HG03354 (cell line): ENCODE results near the gene IFRD1.
A peak's percentile ranks its signal among the peaks of the same experiment; 100 is the strongest.

ENCODE experiments used
- ATAC-seq: cut with Tn5 transposase; IDR thresholded peaks from one replicate; pipeline ENCODE4 v1.9.1; 2021; ENCODE audit warnings: mild to moderate bottlenecking; ENCODE audit not compliant: unreplicated experiment, poor library complexity, severe bottlenecking

IFRD1 gene, protein sequence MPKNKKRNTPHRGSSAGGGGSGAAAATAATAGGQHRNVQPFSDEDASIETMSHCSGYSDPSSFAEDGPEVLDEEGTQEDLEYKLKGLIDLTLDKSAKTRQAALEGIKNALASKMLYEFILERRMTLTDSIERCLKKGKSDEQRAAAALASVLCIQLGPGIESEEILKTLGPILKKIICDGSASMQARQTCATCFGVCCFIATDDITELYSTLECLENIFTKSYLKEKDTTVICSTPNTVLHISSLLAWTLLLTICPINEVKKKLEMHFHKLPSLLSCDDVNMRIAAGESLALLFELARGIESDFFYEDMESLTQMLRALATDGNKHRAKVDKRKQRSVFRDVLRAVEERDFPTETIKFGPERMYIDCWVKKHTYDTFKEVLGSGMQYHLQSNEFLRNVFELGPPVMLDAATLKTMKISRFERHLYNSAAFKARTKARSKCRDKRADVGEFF

DNA sequence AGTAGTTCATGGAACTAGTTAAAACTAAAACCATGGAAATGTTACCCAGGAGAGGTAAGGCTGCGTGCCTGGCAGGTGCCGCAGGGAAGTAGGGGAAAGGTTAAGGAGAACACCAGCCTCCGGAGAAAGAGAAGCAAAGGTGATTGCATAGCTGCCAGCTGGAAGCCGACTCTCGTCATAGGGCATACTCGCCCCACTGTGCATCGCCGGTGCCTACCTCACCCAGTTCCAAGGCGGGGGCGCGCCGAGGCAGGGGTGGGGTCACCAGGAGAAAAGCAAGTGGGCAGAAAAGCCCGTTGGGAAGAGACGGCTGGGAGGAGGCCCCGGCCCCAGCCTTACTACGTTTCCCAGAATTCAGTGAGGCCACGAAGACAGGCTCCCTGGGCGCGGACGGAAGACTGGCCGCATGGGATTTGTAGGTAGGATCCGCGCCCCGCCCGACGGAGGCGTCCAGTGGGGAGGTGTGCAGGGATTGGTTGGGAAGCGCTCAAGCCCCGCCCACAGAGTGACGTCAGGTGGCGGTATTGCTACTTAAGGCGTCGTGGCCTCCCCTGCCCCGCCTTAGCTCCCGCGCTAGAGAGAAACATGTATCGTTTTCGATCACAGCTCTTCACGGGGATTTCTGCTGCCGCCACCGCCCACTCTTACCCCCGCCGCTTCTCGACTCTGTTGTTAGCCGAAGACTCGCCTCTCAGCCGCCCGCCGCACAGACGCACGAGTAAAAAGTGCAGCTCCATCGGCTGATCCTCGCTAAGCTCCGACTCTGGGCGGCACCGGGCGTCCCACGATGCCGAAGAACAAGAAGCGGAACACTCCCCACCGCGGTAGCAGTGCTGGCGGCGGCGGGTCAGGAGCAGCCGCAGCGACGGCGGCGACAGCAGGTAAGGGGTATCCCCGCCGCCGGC, at the start of gene IFRD1:
Gene IFRD1 (plus strand): TSS at position 559 of the 905 bp plus-strand sequence. CDS start 229 bp downstream, at position 788.
- ATAC-seq: peak; percentile 74

DNA sequence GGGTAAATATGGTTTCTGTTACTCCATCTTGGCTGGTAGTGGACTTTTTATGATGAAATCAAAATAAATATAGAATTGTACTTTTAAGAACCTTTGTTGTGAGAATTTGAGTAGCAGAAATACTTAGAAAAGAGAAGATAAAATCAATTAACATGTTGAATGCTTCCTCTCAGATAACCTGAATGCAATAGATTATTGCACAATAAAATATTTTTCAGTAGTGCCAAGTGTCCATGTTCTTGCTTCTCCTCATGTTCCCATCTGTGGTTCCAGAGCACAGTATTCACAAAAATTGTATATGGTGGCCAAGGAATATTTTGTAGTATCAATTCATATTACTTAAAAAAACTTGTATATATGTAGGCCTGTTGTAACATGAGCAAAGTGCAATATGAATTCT, 45.9 kb upstream of the IFRD1 start:
- no peak for ATAC-seq

DNA sequence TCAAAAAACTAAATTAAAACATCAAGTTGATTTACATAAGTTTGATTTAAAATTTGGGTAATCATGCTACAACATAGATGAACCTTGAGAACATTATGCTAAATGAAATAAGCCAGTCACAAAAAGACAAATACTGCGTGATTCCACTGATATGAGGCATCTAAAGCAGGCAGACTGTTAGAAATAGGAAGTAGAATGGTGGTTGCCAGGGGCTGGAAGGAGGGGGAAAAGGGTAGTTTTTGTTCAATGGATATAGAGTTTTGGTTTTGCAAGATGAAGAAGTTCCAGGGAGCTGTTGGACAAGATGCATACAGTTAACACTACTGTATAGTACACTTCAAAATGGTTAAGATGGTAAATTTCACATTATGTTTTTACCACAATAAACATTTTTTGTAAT, 45.0 kb upstream of the IFRD1 start:
- ATAC-seq: no peak

DNA sequence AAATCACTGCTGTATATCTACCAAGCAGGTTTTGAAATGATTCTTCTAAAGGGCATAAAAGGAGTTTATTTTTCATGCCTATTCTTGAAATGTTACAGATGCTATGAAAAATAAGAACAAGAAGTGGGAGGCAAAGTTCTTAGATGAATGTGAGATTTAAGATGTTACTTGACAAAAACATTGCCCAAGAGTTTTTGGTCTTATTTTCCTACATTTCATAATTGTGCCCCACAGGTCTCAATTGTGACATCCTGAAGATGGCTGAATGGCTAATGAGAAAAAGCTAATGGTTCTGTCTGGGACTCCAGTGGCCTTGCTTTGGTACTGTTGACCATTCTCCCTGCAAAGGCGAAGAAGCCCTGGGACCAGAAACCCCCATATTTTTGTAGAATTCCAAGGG, 43.0 kb upstream of the IFRD1 start:
- ATAC-seq: no peak

DNA sequence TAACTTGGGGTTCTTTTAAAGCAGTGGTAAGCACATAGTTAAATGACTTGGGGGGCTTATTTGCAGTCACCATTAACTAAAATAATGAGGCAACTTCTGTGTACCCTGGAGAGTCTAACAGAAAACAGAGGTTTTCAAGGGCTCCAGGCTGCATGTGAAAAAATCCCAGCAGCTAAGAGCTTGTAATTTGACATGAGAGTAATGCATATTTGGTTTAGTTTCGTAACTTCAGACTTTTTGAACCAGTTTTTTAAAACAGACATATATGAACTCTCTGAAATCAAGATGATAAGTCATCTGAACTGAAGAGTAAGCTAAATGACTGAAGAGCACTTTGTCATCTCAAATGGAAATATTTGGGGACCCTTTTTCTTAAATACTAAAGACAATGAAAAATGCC, 40.2 kb upstream of the IFRD1 start:
- no peak for ATAC-seq

DNA sequence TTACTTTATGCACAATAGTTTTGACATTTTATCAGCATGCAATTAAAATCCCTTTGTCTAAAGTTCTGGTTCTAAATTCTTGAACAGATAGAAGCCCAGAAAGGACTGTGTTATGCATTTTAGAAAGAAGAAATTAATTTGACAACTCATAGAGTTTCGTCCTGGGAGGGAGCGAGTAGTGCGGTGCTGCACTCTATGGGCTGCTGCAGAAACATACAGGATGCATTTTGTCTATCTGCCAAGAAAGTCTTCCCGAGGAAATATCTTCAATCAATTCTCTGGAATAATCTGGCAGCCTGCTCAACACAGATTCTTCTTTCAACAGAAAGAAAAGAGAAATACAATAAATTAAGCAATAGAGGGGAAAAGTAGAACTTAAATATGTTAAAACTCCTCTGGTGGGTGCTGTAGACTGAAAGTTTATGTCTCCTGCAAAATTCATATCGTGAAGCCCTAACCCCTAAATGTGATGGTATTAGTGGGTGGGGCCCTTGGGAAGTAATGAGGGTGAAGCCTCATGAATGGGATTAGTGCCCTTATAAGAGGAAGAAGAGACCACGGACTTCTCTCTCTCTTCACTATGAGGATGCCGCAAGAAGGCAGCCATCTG, 39.0 kb upstream of the IFRD1 start:
- ATAC-seq: no peak

DNA sequence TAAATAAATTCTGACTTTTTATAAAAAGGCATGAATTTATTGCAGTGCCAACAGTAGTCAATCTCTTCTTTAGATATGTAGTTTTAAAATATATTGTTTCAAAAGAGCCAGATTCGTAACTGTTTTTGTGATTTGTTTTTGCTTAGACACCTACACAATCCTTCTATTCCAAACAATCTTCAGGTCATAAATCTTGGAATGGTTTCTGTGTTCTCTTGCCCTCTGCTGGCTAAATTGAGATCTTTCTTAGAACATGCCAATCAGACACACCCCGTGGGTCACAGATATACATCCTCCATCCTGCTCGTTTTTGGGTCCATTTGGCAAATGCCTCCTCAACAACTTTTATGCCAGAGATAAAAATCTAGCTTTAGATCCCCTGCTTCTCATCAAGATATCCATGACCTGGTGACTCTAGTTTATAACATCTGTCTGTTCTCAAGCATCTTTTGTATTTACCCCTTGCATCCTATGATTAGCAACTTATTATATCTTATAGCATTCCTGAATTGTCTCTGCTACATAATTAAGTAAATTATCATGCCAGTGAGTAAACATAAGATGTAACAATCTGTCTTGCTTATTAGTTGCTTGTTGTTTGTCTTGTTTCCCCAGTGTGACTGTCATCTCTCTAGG, 35.3 kb upstream of the IFRD1 start:
- no peak for ATAC-seq

DNA sequence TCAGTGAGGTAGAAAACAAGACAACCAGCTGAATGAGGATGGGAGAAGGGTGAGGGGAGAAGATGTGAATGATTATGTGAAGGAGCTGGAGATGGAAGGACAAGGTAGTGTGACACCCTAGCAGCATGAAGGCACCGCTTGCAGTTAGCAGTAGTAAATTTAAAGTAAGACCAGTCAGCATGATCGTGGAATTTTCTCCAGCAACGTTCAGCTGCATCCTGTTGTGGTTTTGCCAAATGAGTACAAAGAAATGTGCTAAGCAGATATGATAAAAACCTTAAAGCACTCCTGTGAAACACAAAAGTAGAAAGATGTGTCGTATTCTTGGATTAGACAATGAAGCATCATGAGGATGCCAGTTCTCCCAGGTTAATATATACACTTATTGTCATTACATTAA, 34.1 kb upstream of the IFRD1 start:
- no peak for ATAC-seq

DNA sequence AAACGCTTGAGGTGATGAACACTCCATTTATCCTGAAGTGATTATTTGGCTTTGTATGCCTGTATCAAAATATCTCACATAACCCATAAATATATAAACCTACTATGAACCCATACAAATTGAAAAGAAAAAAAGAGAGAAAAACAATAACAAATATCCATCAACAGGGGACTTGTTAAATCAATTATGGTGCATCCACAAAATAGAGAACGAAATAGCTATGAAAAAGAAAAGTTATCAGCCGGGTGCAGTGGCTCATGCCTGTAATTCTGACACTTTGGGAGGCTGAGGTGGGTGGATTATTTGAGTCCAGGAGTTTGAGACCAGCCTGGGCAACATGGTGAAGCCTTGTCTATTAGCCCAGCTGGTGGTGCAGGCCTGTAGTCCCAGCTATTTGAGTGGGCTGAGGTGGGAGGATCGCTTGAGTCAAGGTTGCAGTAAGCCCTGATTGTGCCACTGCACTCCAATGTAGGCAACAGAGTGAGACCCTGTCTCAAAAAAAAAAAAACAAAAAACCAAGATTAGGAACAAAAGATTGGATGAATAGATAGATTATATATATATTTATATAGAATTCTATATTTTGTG, 30.6 kb upstream of the IFRD1 start:
- no peak for ATAC-seq

DNA sequence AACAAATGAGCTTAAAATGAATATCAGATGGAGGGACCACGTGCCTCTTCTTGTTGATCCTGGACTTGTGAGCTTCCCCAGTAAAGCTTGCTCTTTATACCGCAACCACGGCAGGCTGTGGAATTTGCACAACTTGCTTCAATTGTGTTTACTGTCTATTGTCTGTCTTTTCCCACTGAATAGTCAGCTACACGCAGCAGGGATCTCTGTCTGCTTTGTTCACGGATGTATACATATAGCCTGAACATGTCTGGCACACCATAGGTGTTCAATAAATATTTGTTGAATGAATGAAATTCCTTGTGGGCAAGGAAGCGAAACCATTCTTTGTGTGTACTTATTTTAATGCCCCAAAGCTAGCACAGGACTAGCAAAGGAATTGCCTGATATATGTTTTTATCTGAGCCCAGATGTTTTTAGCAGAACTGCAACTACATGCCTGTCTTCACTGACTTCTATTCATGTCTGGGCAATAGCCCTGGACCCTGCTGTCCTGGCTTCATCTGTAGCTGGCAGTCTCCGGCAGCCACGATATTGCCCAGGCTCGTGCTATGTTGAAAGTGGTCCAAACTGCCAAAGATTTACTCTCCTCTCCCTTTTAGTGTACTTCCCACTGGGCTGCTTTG, 29.9 kb upstream of the IFRD1 start:
- ATAC-seq: no peak

DNA sequence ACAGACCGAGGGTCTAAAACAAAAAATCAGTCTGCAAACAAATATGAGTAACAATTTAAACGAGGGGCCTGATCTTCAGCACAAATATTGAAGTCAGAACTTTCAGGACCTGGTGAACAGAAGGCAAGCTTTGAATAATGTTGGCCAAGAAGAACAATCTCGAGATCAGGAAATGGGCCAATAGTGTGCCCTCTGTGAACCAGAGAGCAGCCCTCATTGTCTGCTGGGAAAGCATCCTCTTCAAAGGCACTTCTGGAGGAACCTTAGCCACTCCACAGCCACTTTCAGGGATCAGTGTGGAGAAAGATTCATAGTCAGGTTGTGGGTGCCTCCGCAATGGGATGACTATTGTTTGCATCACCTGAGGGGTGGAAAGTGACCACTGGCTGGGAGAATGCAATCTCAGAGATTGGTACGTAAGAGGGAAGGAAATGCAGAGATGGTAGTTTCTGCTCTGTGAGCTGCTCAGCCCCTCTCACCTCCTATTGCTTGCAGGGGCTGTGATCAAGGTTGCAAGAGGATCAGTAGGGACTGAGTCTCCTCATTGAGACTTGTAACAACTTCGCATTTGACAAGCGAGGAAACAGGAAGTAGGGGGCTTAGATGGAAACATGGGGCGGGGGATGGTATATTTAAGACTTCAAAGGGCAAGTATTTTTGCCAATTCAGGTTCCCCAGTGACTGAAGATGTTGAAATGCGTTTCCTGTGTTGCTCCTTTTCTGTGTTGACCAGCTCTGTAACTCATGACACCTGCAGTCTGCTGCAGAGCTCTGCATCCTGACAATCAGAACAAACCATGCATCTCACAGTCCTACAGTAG, 28.4 kb upstream of the IFRD1 start:
- ATAC-seq: peak; percentile 70

DNA sequence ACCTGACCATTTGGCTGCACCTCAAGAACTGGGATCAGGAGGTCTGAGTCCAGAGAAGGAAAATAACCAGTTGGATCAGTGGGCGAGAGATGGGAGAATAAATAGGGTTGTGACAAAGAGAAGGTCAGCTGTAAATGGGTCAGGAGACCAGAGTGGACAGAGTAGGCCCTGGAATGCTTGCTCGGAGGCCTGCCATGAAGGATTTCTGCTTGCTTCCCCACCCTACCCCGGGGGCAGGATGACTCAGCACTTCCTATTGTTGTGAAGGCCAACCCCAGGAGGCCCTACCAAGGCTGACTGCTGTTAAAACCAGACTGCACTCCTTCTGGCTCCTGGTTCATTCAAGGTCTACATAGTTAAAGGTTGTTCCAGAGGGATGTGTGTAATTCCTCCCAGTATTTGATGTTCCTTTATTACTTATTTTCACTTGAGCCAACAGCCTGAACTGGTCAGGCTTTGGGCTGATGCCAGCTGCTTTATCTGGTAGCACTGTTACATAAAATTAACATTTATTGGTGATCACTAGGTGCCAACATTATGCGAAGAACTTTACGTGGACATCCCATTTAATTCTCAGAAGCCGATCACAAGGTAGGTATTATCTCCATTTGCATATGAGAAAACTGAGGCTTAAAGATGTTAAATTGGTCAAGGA, 27.3 kb upstream of the IFRD1 start:
- ATAC-seq: no peak

DNA sequence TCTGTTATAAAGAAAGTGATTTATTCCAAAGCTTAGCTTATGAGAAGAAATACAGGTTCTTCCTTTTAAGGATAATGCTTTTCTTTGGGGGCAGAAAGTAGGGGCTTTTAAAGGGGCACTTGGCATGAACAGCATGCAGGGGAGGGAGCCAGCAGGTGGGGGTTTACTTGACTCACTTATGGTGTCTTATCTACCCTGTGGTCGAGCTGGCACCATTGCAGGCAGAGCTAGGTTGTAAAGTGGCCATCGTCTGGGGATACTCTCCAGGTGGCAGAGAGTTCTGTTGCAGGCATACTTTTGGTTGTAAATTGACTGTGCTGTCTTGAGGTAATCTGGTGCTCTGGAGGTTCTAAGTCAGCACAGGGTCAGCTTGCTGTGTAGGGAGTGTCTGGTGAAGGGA, 26.3 kb upstream of the IFRD1 start:
- no peak for ATAC-seq

DNA sequence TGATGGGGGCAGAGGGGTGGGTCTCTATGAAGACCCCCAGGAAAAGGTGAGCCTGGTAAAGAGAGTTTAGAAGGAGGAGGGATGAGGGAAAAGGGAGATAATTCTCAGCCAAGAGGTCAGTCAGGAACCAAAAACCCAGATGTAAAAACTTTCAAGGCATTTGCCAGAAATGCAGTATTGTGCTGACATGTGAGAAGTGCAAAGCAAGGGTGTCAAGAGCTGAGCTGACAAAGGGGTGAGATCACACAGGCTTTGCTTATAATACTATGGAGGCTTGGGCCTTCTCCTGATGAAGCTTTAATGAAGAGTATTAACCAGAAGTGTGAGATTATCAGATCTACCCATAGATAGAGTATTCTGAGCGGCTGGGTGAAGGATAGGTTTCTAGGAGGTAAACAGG, 22.3 kb upstream of the IFRD1 start:
- ATAC-seq: no peak

DNA sequence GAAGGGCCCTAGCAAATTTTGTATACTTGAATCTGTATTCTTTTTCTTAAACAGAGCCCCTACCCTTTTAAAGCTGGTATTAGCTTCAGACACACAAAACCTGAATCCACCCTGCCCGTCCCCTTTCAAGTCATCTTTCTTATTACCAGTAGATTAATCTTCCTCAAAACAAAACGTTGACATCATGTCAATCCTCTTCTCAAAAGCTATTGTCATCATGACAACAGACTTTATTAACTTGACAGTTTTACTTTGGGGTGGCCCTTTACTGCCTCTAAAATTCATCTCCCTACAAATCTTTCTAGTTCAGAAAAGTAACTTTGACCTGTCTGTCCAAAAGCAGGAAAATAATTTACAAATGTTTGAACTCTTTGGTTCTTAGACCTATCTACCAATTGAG, 21.5 kb upstream of the IFRD1 start:
- no peak for ATAC-seq

DNA sequence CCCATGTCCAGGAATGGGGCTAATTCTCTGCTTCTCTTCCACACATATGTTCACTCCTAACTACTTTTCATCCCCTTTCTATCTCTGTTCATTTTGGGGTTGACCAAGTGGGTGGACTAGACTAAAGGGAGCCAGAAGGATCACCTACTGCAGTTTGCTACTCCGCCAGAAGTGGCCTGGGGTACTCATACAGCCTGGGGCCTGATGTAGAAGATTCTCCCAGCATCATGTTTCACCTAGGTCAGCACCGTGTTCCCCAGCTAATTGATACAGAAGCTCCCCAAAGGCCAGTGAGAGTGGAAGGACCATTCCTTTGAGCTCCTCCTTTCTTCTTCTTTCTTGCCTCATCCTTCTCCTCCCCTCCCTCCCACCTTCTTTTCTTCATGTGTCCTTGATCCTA, 19.6 kb upstream of the IFRD1 start:
- ATAC-seq: no peak

DNA sequence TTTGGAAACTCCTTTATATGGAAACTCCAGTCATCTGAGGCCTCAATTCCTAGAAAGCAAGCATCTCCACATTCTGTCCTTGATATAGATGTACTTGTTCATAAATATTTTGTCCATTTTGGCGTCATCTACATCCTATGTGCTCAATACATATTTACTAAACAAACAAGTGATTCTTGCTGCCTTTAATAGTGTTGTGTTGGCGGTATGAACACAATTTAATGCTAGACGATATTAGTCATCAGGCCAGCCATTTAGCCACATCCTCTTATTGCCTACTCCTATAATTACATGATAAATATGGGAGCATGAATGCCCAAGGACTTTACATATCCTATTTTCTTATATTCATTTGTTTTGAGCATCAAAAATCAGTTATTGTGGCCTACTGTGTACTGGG, 18.5 kb upstream of the IFRD1 start:
- ATAC-seq: no peak

DNA sequence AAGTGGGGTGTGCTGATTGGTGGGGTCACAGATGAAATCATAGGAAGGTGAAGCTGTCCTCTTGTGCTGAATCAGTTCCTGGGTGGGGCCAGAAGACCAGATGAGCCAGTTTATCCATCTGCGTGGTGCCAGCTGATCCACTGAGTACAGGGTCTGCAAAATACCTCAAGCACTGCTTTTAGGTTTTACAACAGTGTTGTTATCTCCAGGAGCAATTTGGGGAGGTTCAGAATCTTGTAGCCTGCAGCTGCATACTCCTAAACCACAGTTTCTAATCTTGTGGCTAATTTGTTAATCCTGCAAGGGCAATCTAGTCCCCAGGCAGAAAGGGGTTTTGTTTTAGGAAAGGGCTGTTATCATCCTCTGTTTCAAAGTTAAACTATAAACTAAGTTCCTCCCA, 17.0 kb upstream of the IFRD1 start:
- ATAC-seq: no peak
